Fibroblast of peridontal ligament (primary cell): ENCODE measurements around the gene TENM4.

Experiments
- DNase-seq: peaks from one replicate; pipeline ENCODE4 v3.0.0-alpha.2; 2010; ENCODE audit errors: extremely low read depth

TENM4 gene

GRCh38 chr11:78704811-78705210 lies 736.0 kb downstream of the TENM4 start:
- no peak for DNase-seq

- no peak for DNase-seq
Measured at GRCh38 chr11:78699609-78700135, 741.2 kb downstream of the TENM4 start.

GRCh38 chr11:78698612-78699011 lies 742.2 kb downstream of the TENM4 start:
- peak; percentile 54 for DNase-seq

- DNase-seq = no peak
Measured at GRCh38 chr11:78696177-78696576, 744.7 kb downstream of the TENM4 start.

GRCh38 chr11:78694152-78694551 lies 746.7 kb downstream of the TENM4 start:
- DNase-seq = peak; percentile 10

- DNase-seq = no peak
Measured at GRCh38 chr11:78691215-78691614, 749.6 kb downstream of the TENM4 start.

- DNase-seq = no peak
Measured at GRCh38 chr11:78690352-78690987, 750.4 kb downstream of the TENM4 start.

- no peak for DNase-seq
Measured at GRCh38 chr11:78689585-78690153, 751.2 kb downstream of the TENM4 start.

- DNase-seq = no peak
Measured at GRCh38 chr11:78689101-78689500, 751.7 kb downstream of the TENM4 start.

- no peak for DNase-seq
Measured at GRCh38 chr11:78688460-78688859, 752.4 kb downstream of the TENM4 start.

GRCh38 chr11:78685156-78685555 lies 755.7 kb downstream of the TENM4 start:
- DNase-seq = no peak

- DNase-seq = peak; percentile 11
Measured at GRCh38 chr11:78684377-78684776, 756.5 kb downstream of the TENM4 start.

GRCh38 chr11:78683774-78684173 lies 757.1 kb downstream of the TENM4 start:
- no peak for DNase-seq

- DNase-seq = no peak
Measured at GRCh38 chr11:78676026-78676557, 764.7 kb downstream of the TENM4 start.

- no peak for DNase-seq
Measured at GRCh38 chr11:78672850-78673620, 767.8 kb downstream of the TENM4 start.

GRCh38 chr11:78669249-78669648 lies 771.6 kb downstream of the TENM4 start:
- no peak for DNase-seq

GRCh38 chr11:78667461-78667860 lies 773.4 kb downstream of the TENM4 start:
- no peak for DNase-seq

- DNase-seq = peak; percentile 64
Measured at GRCh38 chr11:78666675-78667160, 774.1 kb downstream of the TENM4 start.

GRCh38 chr11:78664636-78665035 lies 776.2 kb downstream of the TENM4 start:
- DNase-seq = peak; percentile 23

GRCh38 chr11:78662811-78663210 lies 778.0 kb downstream of the TENM4 start:
- no peak for DNase-seq

- peak; percentile 12 for DNase-seq
Measured at GRCh38 chr11:78660471-78660870, 780.4 kb downstream of the TENM4 start.
